Activated naive CD8-positive, alpha-beta T cell (primary cell): ENCODE results near the gene ASTN1.

Experiments
- H3K27ac Mint-ChIP-seq: one replicate; pipeline ENCODE4 v1.8.0; 2021; ENCODE audit warnings: mixed read lengths
- H3K27me3 Mint-ChIP-seq: one replicate; pipeline ENCODE4 v1.8.0; 2021; ENCODE audit warnings: mixed read lengths
- H3K36me3 Mint-ChIP-seq: one replicate; pipeline ENCODE4 v1.8.0; 2021; ENCODE audit warnings: mixed read lengths
- H3K4me1 Mint-ChIP-seq: one replicate; pipeline ENCODE4 v1.8.0; 2021; ENCODE audit warnings: low read depth, mixed read lengths
- H3K4me3 Mint-ChIP-seq: one replicate; pipeline ENCODE4 v1.8.0; 2021; ENCODE audit warnings: mild to moderate bottlenecking, mixed read lengths
- H3K9me3 Mint-ChIP-seq: one replicate; pipeline ENCODE4 v1.8.0; 2021; ENCODE audit warnings: low read depth, mixed read lengths

The ASTN1 gene

DNA sequence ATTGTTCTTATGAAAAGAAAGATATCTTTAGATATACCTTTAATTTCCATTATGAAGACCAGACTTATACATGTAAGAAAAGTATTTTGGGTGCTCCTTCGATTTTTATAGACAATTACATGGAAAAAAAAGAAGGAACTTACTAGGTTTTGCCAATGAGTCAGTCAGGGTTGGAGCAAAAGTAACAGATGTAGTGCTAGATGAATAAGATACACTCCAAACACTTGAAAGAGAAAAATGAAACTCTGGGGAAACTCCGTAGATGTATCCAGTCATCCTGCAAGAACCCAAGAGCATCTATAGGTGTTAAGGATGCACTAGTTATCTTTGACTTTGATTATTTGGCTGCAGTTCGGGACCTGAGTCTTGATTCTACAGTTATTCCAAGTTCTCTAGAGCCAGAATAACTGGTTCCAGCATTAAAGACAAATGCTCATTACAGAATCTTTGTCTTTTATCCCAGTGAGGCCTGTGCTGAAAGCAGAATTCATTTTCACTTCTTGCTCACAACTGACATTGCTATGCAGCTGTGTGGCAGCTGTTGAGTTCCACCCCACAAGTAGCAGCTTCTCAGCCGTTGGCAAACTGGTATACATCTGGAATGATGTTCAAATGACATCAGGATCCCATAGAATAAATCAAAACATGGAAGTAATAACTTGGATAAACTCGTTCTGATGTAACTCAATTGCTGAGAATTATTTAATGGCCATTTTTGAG, 326.1 kb downstream of the ASTN1 start:
- Mint-ChIP-seq H3K27ac (no peak overlapping the region), H3K4me3 (no peak overlapping the region), H3K27me3 (peaks cover 2% of the 10 kb centered on the region), H3K4me1 (no peaks in the 10 kb centered on the region), H3K36me3 (no peaks in the 10 kb centered on the region), H3K9me3 (no peaks in the 10 kb centered on the region)

DNA sequence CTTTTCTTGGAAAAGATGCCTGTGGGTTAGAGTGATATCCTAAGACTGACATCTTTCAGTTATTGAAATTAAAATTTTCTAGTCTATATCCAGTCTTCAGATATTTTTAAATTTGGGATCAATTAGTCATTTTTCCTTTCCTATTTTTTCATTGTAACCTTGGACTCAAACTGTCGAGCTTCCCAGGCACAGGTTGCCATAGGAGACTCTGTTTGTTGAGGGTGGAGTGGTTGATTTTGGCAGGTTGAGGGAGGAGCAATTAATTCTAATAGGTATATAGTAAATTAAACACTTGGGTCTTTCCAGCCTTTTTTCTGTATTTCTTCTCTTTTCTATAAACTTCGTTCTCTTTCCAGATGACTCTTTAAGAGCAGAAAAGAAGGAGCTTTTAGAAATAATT, 326.8 kb downstream of the ASTN1 start:
- H3K36me3 Mint-ChIP-seq: no peaks in the 10 kb centered on the region
- no peaks in the 10 kb centered on the region for H3K4me1 Mint-ChIP-seq
- H3K27ac Mint-ChIP-seq: no peak overlapping the region
- H3K9me3 Mint-ChIP-seq: no peaks in the 10 kb centered on the region
- no peaks in the 10 kb centered on the region for H3K27me3 Mint-ChIP-seq
- no peak overlapping the region for H3K4me3 Mint-ChIP-seq

DNA sequence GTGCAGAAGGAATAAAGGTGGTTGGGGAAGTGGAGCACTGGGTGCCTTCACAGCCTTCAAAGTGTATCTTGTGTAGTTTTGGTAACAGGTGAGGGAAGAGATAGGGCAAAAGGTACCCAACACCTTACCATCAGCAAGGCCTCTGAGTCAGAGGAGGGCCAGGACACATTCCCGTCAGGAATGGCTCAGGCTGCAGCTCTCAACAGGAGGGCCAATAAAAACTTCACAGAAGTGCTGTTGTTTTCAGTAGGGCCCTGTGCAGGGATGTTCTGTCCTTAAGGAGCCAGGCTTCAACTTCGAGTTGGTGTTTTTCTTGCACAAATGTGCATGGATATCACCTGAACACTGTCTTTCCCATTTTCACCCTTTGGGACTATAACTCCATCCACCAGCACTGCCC, 333.4 kb downstream of the ASTN1 start:
- no peak overlapping the region for H3K27ac Mint-ChIP-seq
- no peaks in the 10 kb centered on the region for H3K36me3 Mint-ChIP-seq
- no peaks in the 10 kb centered on the region for H3K9me3 Mint-ChIP-seq
- H3K4me1 Mint-ChIP-seq: no peaks in the 10 kb centered on the region
- no peak overlapping the region for H3K4me3 Mint-ChIP-seq
- H3K27me3 Mint-ChIP-seq: no peaks in the 10 kb centered on the region

DNA sequence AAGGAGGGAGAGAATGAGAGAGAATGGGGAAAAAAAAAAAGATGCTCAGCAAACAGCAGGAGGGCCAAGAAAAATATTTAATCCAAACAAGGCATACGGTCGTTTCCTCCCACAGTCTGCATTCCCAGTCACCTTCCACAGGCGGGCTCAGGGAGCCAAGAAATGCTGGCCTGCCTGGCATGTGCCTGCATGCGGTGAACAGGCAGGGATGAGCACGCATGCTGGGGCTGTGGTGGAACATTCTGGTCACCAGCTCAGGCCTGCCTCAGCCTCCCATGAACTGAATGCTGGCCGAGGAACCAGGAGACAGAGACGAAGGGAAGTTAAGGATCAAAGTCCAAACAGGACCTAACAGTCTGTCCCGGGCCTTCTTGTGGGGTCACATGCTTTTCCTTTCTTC, 335.3 kb downstream of the ASTN1 start:
- peaks cover 7% of the 10 kb centered on the region for H3K9me3 Mint-ChIP-seq
- no peaks in the 10 kb centered on the region for H3K36me3 Mint-ChIP-seq
- H3K4me3 Mint-ChIP-seq: no peak overlapping the region
- H3K27ac Mint-ChIP-seq: no peak overlapping the region
- H3K4me1 Mint-ChIP-seq: no peaks in the 10 kb centered on the region
- H3K27me3 Mint-ChIP-seq: no peaks in the 10 kb centered on the region

DNA sequence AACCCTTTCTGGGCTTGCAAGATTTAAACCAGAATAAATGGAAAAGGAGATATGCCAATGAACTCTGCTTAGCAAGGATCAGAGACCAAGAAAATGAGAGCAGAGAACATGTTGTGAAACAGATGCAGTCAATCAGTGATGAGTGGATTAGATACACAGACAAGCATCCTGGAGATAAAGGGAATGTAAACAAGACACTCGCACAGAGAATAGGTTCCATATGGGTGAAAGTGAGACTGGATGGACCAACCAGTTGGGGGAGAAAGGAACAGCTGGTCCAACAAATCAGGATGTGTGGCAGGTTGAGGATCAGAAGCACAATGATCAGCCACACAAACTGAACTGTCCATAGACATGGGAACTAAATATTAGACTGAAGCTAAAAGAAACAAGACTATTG, 338.2 kb downstream of the ASTN1 start:
- H3K36me3 Mint-ChIP-seq: no peaks in the 10 kb centered on the region
- no peak overlapping the region for H3K27ac Mint-ChIP-seq
- H3K4me3 Mint-ChIP-seq: no peak overlapping the region
- peaks cover 2% of the 10 kb centered on the region for H3K27me3 Mint-ChIP-seq
- H3K4me1 Mint-ChIP-seq: no peaks in the 10 kb centered on the region
- peaks cover 7% of the 10 kb centered on the region for H3K9me3 Mint-ChIP-seq

GRCh38 chr1:176820391-176821031, 344.0 kb downstream of the ASTN1 start:
- peaks cover 7% of the 10 kb centered on the region for H3K9me3 Mint-ChIP-seq

DNA sequence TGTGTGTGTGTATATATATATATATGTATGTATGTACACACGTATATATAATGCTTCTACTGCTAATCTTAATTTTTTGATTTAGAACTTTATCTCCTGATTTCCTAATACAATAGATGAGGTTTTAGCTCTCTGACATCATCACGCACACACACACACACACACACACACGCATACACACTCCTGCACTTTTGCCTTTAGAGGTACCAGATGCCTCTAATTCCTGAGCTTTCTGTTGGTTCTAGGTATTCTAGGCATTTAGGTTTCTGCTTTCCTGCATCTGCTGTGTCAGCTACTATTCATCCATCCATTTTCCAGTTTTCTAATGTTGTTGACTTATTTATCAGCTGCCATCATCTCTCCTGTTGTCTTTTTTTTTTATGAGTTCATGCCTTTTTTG, 348.3 kb downstream of the ASTN1 start:
- Mint-ChIP-seq H3K27ac (no peak overlapping the region), H3K9me3 (no peaks in the 10 kb centered on the region), H3K4me1 (no peaks in the 10 kb centered on the region), H3K27me3 (no peaks in the 10 kb centered on the region), H3K36me3 (no peaks in the 10 kb centered on the region), H3K4me3 (no peak overlapping the region)

More at GRCh38 chr1:176820391-176821031, 344.0 kb downstream of the ASTN1 start:
- Mint-ChIP-seq H3K27me3 (peaks cover 2% of the 10 kb centered on the region), H3K36me3 (no peaks in the 10 kb centered on the region), H3K4me3 (no peak overlapping the region), H3K27ac (no peak overlapping the region), H3K4me1 (no peaks in the 10 kb centered on the region)

DNA sequence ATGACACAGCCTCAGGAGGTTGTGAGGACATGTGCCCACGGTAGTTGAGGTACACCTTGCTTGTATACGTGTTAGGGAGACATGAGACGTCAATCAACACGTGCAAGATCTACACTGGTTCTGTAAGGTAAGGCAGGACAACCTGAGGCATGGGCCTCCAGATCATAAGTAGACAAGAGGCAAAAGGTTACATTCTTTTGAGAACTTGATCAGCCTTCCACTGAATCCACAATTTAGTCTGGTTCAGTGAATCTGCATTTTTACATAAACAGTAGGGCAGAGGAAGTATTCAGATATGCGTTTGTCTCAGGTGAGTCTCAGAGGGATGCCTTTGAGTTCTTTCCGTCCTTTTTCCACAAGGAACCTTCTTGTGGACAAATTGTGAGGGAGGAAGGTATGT, 348.9 kb downstream of the ASTN1 start:
- H3K36me3 Mint-ChIP-seq: no peaks in the 10 kb centered on the region
- H3K9me3 Mint-ChIP-seq: no peaks in the 10 kb centered on the region
- H3K27me3 Mint-ChIP-seq: no peaks in the 10 kb centered on the region
- no peak overlapping the region for H3K27ac Mint-ChIP-seq
- no peak overlapping the region for H3K4me3 Mint-ChIP-seq
- H3K4me1 Mint-ChIP-seq: no peaks in the 10 kb centered on the region

DNA sequence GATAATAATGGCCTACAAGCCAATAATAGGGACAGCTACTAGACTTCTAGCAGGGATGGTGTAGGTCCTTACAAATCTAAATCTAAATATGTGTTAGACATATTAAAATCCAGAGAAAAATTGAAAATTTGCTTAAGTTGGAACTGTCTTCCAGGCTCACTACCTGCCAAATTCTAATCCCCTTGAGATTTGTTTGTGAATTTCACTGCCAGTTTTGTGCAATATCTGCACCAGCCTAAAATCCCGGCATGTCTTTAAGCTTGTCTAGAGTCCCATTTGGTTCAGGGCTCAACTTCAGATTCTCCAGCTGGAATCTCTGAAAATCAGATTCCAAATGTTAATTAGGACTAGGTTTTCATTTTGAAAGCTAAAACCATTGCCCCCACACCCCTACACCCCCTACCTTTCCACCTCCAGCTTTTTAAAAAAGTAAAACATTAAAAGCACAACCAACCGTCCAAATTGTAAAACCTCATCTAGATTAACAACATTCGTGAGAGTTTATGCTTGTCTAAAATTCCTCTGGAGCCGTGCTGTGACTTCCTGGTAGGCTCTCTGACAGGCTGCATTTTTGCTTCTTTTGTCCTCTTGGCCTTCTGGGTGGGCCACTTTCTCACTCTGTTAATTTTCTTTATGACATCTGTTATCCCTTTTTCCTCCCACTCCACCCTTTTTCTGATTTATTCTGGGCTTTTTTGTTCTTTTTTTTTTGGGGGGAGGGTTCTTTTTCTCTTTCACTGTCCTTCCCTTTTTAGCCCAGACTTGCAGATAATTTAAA, 352.8 kb downstream of the ASTN1 start:
- no peaks in the 10 kb centered on the region for H3K27me3 Mint-ChIP-seq
- no peaks in the 10 kb centered on the region for H3K4me1 Mint-ChIP-seq
- no peaks in the 10 kb centered on the region for H3K36me3 Mint-ChIP-seq
- H3K9me3 Mint-ChIP-seq: no peaks in the 10 kb centered on the region
- no peak overlapping the region for H3K4me3 Mint-ChIP-seq
- no peak overlapping the region for H3K27ac Mint-ChIP-seq

GRCh38 chr1:176809292-176809691, 355.2 kb downstream of the ASTN1 start:
- H3K27me3 Mint-ChIP-seq: no peaks in the 10 kb centered on the region
- no peak overlapping the region for H3K27ac Mint-ChIP-seq
- H3K36me3 Mint-ChIP-seq: no peaks in the 10 kb centered on the region
- H3K4me3 Mint-ChIP-seq: no peak overlapping the region
- H3K9me3 Mint-ChIP-seq: no peaks in the 10 kb centered on the region
- no peaks in the 10 kb centered on the region for H3K4me1 Mint-ChIP-seq
